ENCODE measurements around the gene ENDOV.

The ENDOV gene

DNA sequence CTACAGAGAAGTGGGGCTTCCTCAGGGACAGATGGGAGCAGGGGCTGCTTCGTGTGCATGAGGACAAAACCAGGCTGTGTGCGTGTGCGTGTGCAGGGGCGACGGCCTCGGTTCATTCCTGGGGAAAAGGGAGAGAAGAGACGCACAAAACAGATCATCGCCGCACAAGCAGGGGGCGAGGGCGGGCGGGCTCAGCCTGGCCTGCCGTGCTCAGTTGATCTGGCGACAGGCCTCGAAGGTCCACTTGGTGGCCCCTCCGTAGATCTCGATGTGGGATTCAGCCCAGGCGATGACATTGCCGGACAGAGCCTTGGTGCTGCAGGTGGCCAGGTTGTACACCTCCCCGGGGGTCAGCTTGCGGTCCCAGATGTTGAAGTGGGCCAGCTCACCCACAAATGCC lies 55.6 kb downstream of the ENDOV start:
- DNase-seq = no peak

DNA sequence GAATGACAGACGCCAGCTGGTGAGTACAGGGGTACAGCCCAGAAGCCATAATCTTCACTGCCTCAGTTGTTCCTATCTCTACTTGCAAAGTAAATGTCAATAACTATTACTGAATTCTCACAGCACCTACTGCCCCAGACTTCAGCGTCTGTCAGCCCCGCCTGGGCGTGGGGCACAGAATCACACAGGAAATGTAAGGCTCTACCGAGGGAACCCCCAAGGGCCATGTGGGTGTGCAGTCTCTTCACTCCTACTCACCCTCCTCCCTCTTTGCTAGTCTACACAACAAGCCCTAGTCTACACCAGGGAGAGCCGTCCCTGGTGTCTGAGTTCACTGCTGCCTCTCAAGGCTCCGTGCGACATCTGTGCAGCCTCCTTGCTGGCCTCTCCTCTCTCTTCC lies 57.0 kb downstream of the ENDOV start:
- DNase-seq = peak; percentile 35

DNA sequence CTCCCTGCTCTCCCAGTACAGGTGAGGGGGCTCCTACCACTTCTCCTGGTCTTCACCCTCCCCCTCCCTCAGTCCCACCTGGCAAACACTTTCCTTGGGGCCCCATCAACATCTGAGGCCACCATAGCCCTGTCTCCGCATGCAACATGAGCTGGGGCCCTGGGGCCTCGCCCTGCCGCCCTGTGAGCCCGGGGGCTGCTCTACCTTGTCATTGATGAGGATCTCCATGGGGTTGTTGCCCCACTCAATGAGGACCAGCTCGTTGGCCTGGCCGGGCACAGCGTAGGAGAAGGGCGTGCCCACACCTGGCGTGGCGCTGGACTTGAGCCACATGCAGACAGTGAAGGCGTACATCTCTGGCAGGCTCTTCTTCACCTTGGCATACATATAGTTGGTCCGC lies 58.0 kb downstream of the ENDOV start:
- DNase-seq = no peak

DNA sequence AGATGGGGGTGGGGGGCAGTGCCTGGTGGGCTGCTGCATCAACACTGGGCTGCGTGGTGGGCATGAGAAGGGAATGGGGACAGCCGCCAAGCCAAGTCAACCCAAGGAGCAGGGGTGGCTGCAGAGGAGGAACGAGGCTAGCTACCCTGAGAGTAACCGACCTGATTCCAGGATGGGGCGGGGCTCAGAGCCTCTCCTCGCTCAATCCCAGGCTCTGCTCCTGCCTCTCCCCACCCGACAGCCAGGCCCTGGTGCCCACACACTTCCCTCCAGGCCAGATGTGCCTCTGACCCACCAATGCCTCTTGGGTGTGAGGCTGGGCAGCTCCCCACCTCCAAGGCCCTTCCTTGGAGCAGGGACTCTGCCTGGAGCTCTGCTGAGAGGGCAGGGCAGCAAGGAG lies 58.7 kb downstream of the ENDOV start:
- DNase-seq = no peak

DNA sequence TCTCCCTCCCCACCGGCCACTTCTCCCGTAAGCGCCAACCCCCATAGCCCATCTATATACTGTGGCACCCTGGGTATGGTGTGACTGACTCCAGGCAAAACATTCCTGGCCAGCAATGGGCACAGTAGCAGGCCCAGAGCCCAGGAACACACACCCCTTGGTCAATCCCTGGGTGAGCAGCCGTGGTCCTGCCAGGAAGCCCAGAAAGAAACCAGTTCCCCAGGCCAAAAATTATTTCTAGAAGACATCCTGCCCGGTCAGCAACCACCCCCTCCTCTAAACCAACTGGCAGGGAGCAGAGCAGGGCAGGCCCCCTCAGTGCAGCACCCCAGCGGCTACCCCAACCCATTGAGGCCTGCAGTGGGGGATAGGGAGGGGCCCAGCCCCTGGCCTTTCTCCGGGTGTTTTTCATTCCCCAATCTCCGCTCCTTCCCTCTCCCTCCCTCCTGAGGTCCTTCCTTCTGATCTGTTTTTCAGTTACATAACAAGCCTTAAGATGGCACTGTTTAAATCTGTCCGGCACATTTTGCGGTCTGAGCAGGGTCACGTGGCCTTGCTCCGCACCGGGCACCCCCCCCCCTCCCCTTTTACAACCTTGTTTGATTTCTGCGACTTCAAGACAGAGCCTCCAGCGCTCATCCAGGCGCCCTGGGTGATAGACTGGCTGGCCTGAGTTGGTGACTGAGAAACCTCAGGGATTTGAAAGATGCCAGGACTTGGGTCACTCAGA lies 59.4 kb downstream of the ENDOV start:
- no peak for DNase-seq

DNA sequence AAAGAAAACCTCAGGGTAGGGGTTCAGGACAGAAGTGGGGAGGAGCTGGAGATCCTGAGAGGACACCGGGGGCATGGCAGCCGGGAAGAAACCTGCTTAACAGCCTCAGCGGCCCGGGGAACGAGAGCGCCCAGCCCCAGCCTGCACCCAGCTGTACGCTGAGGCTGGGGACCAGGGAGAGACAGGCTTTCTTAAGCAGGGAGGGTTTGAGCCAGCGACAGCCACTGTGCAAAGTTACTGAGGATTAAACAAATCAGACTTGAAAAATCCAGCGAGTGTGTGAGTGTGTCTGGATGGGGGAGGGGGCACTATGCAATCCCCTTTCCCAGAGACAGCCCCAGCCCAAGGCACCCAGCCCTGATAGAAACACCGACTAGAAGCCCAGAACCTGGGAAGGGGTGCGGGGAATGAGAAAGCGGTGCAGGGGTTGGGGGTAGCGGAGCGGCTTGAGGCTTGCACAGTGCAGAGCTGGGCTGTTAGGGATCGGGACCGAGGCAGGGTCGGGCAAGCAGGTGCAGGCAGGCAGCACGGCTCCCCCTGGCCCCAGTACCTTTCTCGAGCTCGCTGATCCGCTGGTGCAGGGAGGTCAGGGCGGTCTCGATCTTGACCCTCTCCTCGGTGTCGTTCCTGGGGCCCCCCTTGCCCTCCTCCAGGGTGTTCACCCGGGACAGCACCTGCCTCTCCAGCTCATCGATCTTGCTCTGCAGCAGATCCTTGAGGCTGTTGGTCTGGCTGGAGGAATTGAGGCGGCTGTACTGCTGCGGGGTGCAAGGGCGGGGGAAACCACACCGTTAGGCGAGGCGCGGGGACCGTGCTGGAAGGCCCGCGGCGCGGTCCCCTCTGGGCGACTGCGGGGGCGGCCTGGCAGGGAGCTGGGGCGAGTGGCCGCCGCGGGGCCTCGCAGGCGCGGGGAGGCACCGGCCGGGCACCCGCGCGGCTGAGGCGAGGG lies 60.3 kb downstream of the ENDOV start:
- DNase-seq = no peak

DNA sequence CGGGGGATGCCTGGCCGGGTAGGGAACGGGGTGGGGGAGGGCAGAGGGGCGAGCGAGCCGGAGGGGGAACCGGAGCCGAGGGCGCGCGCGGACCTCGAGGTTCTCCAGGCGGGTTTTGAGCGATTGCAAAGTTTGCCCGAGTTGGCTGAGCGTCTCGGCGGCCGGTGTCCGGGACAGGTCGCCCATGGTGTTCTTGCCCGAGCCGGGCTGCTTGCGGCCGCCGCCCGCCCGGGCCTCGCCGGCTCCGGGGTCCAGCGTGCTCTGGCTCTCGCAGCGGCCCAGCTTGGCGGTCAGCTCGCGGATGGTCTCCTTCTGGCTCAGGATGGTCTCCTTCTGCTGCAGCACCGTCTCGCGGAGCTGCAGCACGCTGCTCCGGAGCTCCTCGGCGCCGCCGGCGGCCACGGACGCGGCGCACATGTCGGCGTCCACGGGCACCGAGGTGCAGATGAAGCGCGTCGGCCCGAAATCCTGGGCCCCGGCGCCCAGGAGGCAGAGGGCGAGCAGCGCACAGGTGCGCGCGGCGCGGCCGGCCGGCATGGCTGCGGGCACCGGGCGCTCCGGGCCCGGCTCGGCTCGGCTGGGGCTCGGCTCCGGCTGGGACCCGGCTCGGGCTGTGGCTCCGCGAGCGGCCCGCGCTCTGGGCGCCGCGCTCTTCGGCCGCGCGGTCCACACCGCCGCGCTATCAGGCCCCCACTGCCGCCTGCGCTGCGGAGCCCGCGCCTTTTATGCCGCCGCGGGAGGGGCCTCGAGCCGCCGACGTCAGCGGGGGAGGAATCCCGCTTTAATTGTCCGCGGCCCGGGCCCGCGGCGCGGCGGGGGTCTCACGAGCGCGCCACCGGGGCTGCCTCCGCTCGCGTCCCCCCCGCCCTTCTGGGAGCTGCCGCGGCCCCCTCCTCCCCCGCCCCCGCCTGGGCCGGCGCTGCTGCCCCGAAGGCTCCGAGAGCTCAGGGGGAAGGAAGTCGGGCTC lies 61.2 kb downstream of the ENDOV start, which contains the start of gene NPTX1:
Gene NPTX1 (minus strand): TSS at position 698 of the 967 bp plus-strand sequence. CDS start 161 bp downstream, at position 537.
- no peak for DNase-seq

DNA sequence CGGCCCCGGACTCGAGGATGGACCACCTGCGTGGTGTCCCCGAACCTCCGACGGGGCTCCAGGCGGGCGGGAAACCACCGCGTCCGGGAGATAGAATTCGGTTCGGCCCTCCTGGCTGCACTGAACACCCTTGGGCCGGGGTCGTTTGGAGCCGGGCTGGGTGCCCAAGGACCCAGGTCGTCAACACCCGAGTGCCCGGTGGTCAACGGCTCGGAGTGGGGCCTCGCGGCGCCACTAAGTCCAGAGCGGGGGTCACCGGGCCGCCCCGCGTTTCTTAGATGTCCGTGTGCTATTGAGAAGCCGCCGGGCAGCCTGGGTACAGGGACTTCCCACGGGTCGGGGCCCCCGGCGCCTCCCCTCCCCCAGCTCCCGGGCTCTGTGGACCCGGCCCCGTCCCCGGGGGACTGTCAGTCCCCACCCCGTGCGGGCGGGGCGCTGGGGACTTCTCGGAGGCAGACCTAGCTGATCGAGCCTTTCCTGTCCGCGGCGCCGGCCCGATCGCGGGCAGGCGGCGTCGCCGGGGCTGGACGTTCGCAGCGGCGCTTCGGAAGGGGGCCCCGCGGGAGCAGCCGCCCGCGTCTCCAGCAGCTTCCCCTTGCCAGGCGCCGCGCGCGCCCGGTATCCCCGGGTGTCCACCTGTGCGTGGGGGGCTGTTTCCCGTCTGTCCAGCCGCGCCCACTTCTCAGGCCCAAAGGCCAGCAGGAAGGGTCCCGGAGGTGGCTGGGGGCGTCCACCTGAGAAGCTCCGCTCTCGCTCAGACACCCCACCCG lies 62.1 kb downstream of the ENDOV start:
- no peak for DNase-seq

DNA sequence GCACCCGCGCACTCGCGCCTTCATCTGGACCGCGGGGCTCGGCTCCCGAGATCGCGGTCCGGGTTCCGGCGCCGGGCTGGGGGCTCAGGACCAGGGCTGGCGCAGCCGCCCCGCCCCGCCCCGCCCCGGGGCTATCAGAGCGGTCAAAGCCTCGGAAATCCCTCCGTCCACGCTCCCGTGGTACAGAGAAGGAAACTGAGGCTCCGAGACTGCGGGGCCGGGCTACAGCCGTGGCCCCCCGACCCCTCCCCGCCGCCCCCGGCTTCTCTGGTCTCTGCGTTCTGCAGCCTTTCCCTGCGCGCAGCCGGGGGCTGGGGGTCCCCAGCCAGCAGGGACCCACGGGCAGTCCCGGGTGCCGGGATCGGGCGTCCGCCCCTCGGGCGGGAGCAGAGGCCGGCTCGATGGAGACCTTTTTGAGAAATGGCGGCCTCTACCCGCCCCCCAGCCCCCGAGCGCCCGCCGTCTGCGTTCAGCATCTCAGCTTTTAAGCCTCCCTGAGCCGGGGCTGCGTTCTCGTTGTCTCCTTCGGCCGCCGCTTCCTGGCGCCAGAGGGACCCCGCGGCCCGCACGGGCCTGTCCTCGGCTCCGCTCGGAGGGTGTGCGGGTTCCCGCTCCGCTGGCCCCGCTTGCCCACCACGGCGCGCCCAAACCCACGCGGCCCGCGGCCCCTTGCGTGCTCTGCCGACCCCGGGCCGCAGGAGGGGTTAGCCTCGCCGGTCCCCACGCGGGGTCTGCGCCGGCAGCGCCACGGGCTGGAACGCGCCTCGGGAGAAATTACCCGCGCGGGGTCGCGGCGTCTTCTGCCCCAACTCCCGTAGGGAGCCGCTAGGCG lies 62.9 kb downstream of the ENDOV start:
- no peak for DNase-seq

DNA sequence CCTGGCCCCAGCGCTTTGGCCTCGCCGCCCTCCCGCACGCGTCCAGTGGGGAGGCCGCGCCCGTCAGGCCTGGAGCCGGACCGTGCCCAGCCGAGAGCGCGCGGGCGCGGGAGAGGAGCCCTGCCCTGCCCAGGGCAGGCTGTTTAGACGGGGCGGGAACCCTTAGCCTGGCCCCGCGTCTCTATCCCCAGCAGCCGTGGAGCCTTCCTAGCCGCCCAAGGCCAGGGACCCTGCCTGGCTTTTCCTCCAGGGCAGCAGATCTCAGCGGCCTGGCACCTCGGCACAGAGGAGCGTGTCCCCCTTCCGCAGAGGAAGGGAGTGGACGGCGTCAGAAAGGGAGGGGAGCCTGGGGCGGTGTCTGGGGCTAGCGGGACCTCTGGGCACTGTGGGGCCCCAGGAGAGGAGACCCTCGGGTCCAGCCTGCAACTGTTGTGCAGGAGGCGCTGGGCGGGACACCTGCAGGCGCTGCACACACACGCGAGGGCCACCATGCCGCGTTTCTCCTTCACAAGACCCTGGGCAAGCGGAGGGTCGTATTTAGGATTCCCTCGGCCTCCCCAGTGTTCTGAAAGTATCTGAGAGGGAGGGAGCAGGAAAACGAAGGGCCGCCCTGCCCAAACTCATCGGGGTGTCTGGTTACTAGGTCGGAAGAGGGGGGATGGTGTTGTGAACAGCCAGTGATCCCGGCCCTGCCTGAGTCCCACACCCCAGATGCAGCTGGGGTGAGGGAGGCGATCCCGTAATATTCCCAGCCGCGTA lies 63.7 kb downstream of the ENDOV start:
- DNase-seq = no peak

DNA sequence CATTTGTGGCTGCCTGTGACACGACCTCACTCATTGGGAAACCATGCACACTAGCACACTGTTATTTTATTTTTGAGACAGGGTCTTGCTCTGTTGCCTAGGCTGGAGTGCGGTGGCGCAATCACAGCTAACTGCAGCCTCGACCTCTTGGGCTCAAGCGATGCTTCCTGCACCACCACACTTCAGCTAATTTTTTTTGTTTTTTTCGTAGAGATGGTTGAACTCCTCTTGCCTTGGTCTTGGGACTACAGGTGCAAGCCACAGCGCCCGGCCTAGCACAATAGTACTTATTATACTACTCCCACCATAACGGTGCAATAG lies 64.2 kb downstream of the ENDOV start:
- DNase-seq = no peak

DNA sequence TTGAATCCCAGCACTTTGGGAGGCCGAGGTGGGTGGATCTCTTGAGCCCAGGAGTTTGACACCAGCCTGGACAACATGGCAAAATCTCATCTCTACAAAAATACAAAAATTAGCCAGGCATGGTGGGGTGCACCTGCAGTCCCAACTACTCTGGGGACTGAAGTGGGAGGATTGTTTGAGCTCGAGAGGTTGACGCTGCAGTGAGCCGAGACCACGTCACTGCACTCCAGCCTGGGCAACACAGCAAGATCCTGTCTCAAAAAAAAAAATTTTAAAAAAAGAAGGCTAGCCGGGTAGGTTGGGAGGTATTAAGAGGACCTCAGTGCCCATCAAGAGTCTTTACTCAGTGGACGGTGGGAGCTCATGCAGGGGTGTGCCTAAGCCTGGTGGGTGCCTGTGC lies 65.3 kb downstream of the ENDOV start:
- DNase-seq = no peak

DNA sequence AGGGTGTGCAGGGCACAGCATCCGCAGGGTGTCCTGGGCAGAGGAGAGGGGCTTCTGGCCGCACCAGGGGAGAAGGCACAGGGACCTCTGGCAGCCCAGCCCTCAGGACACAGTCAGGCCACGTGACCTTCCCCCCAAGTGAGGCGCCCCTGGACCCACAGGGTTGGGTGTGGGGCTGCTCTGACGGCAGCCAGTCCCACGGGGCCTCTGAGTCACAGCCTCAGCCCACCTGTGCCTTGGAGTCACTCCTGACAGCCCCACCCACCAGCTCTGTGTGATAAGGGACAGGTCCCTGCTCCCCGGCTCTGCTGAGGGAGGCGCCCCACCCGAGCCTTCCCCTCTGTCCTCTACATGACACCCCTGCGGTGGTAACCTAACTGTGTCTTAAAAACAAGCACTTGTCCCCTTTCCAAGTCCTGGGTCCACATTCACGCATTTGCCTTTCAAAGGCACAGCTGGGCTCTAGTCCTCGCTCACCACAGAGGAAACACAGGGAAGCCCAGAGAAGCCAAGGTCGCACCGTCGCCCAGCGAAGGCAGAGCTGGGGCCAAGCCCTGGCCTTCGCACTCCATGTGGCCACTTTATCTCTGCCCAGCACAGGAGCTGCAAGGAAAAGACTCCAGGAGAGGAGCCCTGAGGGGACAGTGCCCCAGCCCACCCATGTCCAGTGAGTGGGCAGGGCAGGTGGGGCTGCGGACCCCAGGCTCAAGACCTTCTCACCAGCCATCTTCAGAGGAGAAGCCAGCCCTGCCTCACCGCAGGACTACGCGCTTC lies 66.5 kb downstream of the ENDOV start:
- no peak for DNase-seq

DNA sequence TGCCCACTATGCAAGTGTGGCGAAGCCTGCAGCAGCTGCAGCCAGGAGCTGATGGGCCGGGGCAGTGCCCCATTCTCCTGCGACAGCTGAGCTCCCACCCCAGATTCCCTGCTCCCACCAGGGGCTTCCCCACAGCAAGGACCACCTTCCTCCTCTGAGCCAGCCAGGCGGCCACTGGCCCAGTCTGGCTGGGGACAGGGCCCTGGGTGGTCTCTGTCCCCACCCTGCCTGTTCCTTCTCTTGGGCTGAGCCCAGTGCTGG lies 67.0 kb downstream of the ENDOV start:
- no peak for DNase-seq

DNA sequence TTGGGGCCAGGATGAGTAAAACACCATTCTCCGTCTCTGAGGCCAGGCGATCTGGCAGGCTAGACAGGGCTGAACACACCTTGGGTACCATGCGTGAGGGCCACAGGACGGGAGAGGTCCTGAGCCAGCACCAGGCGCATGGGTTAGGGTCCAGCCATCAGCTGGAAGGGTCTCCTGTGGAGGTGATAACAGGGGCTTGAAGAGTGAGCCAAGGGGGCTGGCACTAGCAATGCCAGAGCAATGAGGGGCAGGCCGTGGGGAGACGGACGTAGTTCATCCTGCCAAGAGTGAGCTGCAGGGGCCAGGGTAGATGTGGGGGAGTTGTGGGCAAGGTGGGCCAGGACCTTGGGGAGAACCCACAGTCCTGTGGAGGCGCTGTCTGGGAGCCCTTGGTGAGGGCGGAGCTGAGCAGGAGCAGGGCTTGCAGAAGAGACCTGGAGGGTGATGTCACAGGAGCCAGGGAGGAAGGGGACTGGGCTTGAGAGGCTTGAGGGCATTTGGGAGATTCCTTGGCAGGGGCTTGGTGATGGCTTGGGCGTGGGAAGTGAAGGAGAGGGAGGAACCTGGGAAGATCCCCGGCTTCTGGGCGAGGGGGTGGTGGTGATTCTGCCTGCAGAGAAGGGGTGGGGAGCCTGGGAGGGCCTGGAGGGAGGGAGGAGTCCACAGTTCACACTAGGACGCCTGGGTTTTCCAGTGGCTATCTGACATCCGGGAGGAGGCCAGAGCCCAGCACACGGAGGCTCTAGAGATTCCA lies 67.8 kb downstream of the ENDOV start:
- DNase-seq = no peak

DNA sequence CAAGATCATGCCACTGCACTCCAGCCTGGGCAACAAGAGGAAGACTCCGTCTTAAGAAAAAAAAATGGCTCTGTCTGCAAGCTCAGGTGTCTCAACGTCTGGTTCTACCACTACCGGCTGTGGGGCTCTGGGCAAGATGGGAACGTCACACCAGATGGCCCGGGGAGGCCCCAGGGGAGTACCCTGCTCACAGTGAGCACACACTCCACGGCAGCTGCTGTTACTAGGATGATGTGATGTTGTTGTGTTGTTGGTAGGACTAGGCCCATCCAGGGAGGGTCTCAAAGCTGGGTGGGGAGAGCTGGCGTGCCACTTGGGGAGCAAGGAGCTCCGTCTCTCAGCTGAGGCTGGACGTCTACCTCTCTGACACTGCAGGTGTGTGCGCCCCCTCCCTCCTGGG lies 70.9 kb downstream of the ENDOV start:
- no peak for DNase-seq

DNA sequence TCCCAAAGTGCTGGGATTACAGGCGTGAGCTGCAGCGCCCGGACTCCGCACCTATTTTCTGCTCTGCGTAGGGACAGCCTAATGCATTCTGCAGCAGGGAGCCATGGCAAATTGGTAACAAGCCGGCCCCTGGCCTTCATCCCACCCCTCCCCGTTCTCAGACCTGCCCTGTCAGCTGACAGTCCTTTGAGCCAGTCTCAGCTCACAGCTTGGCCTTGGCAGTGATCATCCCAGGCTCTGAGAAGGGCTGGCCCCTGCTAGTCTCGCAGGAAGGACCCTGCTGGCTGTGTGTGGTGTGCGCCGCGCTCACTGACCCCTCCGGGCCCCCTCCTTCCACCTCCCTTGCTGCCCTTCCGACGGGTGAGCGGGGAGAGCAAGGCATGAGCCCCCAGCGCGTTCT lies 71.7 kb downstream of the ENDOV start:
- no peak for DNase-seq

DNA sequence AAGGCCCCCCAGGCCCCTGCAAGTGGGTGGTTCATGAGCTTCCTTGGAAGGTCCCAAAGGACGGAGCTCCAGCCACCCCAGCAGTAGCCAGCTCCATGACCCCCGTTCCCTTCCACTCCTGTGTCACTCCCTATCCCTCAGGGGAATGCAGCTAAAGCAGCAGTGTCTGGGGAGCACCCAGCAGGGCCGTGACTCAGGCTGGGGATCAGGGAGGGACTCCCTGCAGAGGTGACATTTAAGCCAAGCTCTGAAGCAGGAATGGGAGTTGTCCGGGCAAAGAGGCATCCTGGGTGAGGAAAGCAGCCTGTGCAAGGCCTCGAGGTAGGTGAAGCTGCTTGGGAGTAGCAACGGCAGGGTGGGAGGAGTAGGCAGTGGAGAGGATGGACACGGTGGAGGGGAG lies 72.5 kb downstream of the ENDOV start:
- DNase-seq = no peak

All from activated gamma-delta T cell (primary cell).